ENCODE results near the gene PI4KB.
A peak's percentile ranks its signal among the peaks of the same experiment; 100 is the strongest.
"Not testable (repeated sequence)": the region's sequence is repeated elsewhere in the genome, so short reads cannot be mapped to it uniquely, and the experiment has no call there.

PI4KB gene

GRCh38 chr1:151327223-151327902 is at the start of gene PI4KB:
Gene PI4KB, minus strand, starts transcription at chr1:151327416. Its CDS starts 10,935 bp downstream, at chr1:151316481.
- peak; percentile 73 for DNase-seq

GRCh38 chr1:151373196-151373595 is 46.0 kb upstream of the PI4KB start:
- DNase-seq, result no peak

- no peak for DNase-seq
These were observed 45.1 kb upstream of the PI4KB start, which contains the start of gene SELENBP1 for GRCh38 chr1:151372058-151372934. Gene SELENBP1, minus strand, starts transcription at chr1:151372705. Its CDS starts 64 bp downstream, at chr1:151372641.

GRCh38 chr1:151371370-151372057 is 44.3 kb upstream of the PI4KB start:
- no peak for DNase-seq

GRCh38 chr1:151370211-151370911 is 43.1 kb upstream of the PI4KB start:
- DNase-seq, result no peak

- DNase-seq, result no peak
These were observed 42.4 kb upstream of the PI4KB start for GRCh38 chr1:151369621-151370048.

- no peak for DNase-seq
These were observed 42.0 kb upstream of the PI4KB start for GRCh38 chr1:151369302-151369610.

GRCh38 chr1:151368393-151369301 is 41.4 kb upstream of the PI4KB start:
- DNase-seq, result no peak

GRCh38 chr1:151367658-151368392 is 40.6 kb upstream of the PI4KB start:
- DNase-seq, result no peak

GRCh38 chr1:151364996-151365395 is 37.8 kb upstream of the PI4KB start:
- DNase-seq, result no peak

- no peak for DNase-seq
These were observed 35.3 kb upstream of the PI4KB start for GRCh38 chr1:151362308-151363155.

GRCh38 chr1:151361883-151362282 is 34.7 kb upstream of the PI4KB start:
- DNase-seq, result no peak

GRCh38 chr1:151356696-151357095 is 29.5 kb upstream of the PI4KB start:
- DNase-seq, result no peak

- no peak for DNase-seq
These were observed 25.0 kb upstream of the PI4KB start for GRCh38 chr1:151352021-151352718.

GRCh38 chr1:151350323-151350722 is 23.1 kb upstream of the PI4KB start:
- DNase-seq, result not testable (repeated sequence)

- DNase-seq, result no peak
These were observed 20.5 kb upstream of the PI4KB start for GRCh38 chr1:151347523-151348246.

- DNase-seq, result peak; percentile 68
These were observed 19.7 kb upstream of the PI4KB start, which contains the start of gene RFX5 for GRCh38 chr1:151346769-151347522. Gene RFX5, minus strand, starts transcription at chr1:151347252. Its CDS starts 932 bp downstream, at chr1:151346320.
